ENCODE data around the gene STK38.
A peak's percentile ranks its signal among the peaks of the same experiment; 100 is the strongest.

STK38 gene

GRCh38 chr6:36544228-36544627 lies 3.1 kb downstream of the STK38 start:
- in situ Hi-C loops (cut with MboI; ENCODE audit: low sequenced_read_pairs, unreplicated experiment), result no loop called here

GRCh38 chr6:36542041-36542440 lies 5.2 kb downstream of the STK38 start:
- in situ Hi-C loops (cut with MboI; ENCODE audit: low sequenced_read_pairs, unreplicated experiment), result no loop called here
- TF ChIP-seq CTCF (IDR thresholded peaks at IDR 0.05; ENCODE audit: borderline replicate concordance, control extremely low read depth, extremely low read depth, insufficient read depth, missing control alignments), result no peak
- no peak for DNase-seq (ENCODE audit: low spot score)

More at GRCh38 chr6:36544228-36544627, 3.1 kb downstream of the STK38 start:
- no peak for TF ChIP-seq CTCF (IDR thresholded peaks at IDR 0.05; ENCODE audit: borderline replicate concordance, control extremely low read depth, extremely low read depth, insufficient read depth, missing control alignments)
- peak; percentile 44 for DNase-seq (ENCODE audit: low spot score)

GRCh38 chr6:36539814-36540568 lies 7.3 kb downstream of the STK38 start:
- no peak for DNase-seq (ENCODE audit: low spot score)
- in situ Hi-C loops (cut with MboI; ENCODE audit: low sequenced_read_pairs, unreplicated experiment), result no loop called here
- TF ChIP-seq CTCF (IDR thresholded peaks at IDR 0.05; ENCODE audit: borderline replicate concordance, control extremely low read depth, extremely low read depth, insufficient read depth, missing control alignments), result no peak

- in situ Hi-C loops (cut with MboI; ENCODE audit: low sequenced_read_pairs, unreplicated experiment), result no loop called here
- DNase-seq (ENCODE audit: low spot score), result no peak
- TF ChIP-seq CTCF (IDR thresholded peaks at IDR 0.05; ENCODE audit: borderline replicate concordance, control extremely low read depth, extremely low read depth, insufficient read depth, missing control alignments), result no peak
These were observed 10.3 kb downstream of the STK38 start for GRCh38 chr6:36536873-36537547.

- in situ Hi-C loops (cut with MboI; ENCODE audit: low sequenced_read_pairs, unreplicated experiment), result no loop called here
- no peak for TF ChIP-seq CTCF (IDR thresholded peaks at IDR 0.05; ENCODE audit: borderline replicate concordance, control extremely low read depth, extremely low read depth, insufficient read depth, missing control alignments)
- no peak for DNase-seq (ENCODE audit: low spot score)
These were observed 14.0 kb downstream of the STK38 start for GRCh38 chr6:36533321-36533720.

- in situ Hi-C loops (cut with MboI; ENCODE audit: low sequenced_read_pairs, unreplicated experiment), result no loop called here
- no peak for TF ChIP-seq CTCF (IDR thresholded peaks at IDR 0.05; ENCODE audit: borderline replicate concordance, control extremely low read depth, extremely low read depth, insufficient read depth, missing control alignments)
- DNase-seq (ENCODE audit: low spot score), result no peak
These were observed 21.2 kb downstream of the STK38 start for GRCh38 chr6:36526066-36526465.
